GM18505 (cell line): ENCODE measurements around the gene WIPF2.

ENCODE experiments used
- ATAC-seq: cut with Tn5 transposase; IDR thresholded peaks from one replicate; pipeline ENCODE4 v1.9.1; 2021; ENCODE audit not compliant: unreplicated experiment
- POLR2A ChIP-seq: IDR thresholded peaks from 4 replicates; pipeline ENCODE4 v1.6.1; 2011; ENCODE audit warnings: borderline replicate concordance; ENCODE audit not compliant: insufficient read depth, insufficient read length; ENCODE audit errors: extremely low read depth

The WIPF2 gene

DNA sequence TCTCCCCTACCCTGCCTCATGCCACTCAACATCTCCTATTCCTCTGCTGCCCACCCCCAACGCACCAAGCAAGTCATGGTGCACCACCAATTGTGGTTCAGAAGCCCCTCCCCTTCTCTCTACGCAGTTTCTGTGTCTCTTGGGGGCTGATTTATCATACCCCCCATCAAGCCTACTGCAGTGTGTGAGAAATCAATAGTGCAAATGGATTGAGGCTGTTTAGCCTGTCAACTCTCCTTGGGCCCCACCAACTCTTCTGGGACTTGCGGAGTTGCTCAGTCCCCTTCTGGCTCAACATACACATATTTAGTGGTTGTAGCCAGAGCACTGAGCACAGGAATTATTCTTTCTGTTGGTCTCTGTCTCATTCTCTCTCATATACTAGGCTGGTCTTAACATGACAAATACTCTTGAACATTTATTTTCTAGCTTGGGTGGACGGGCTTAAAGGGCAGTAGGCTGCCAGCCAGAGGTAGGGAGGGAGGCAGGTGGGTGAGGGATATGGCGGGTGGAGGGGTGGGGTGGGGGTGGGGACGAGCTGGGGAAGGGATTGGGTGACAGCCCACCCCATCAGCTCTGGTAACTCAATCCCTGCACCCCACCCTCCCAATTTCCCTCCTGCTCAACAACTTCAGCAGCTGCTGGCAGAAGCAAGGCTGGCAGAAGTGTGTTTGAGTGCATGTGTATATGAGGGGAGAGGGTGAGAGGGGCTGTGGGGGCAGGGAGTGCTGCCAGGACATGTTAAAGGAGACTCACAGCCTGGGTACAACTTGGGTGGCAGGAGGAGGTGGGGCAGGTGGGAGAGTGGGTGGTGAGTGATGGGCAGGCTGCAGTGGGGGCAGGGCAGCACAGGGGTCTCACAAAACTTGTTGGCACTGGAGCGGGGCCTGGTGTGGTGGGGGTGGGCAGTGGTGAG lies 94.8 kb downstream of the WIPF2 start:
- no peak for ATAC-seq
- TF ChIP-seq POLR2A = no peak

DNA sequence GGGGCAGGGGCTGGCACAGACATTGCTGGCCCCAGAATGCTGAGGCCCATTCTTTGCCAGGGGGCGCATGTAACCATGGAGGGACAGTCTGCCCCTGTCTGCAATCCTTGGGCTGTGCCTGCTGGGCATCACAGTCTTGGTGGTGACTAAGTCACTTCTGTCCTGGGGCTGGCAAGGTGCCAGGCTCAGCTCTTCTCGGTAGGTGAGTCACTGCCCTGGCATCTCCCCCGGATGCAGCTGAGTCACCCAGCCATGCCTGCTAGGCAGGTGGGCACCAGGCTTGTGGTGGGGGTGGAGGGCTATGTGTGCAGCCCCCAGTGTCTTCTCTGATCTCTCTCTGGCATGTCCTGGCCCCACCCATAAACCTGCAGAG lies 95.5 kb downstream of the WIPF2 start:
- ATAC-seq = no peak
- no peak for TF ChIP-seq POLR2A

DNA sequence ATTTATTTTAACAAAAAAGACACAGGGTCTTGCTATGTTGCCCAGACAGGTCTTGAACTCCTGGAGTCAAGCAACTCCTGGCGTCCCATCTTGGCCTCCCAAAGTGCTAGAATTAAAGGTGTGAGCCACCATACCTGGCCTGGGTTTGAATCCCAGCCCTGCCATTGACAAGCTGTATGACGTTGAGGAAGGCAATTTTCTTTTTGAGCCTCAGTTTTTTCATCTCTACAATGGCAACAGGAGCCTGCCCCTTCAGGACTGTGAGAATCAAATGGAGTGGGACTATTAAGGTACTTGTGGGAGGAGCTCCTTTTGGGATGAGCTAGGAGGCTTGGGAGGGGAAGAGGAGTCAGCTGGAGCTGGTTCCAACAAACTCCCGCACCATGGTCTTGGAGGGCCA lies 96.1 kb downstream of the WIPF2 start:
- ATAC-seq = no peak
- TF ChIP-seq POLR2A = no peak

DNA sequence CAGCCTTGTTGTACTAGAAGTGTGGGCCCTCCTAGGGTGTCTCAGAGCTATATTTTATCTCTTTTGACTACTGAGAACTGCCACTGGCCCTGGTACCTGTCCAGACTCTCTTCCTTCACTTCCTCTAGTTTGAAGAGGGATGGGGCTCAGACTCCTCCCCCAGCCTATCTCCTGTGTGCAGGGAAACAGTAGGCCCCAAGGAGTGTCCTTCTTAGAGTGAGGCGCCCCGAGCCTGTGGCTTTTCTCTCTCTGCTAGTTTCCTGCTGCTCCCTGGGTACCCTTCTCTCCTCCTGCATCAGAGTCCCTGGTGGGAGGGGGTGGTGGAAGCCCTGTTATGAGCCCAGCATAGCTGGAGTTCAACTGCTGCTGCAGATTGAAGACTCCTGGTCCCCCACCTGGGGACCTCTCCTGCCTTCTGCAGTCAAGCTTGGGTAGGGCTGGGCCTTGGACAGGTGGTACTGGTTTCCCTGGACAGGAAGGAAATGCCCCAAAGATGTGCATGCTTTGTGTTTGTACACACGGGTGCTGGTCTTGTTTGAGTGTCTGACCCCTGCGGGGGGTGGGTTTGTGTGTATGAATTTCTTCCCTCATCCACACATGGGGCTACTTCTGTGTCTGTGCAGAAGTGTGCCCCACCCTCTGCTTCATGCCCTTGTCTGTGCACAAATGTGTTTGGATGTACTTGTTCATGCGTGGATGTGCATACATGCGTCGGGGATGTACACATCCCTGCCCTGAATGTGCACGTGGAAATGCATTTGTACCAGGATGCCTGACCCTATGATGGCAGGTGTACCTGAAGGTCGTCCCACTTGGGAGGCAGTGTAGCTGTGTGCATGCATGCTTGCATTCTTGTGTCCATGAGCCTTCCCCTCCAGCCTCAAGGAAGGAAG lies 96.8 kb downstream of the WIPF2 start:
- no peak for TF ChIP-seq POLR2A
- ATAC-seq = no peak

DNA sequence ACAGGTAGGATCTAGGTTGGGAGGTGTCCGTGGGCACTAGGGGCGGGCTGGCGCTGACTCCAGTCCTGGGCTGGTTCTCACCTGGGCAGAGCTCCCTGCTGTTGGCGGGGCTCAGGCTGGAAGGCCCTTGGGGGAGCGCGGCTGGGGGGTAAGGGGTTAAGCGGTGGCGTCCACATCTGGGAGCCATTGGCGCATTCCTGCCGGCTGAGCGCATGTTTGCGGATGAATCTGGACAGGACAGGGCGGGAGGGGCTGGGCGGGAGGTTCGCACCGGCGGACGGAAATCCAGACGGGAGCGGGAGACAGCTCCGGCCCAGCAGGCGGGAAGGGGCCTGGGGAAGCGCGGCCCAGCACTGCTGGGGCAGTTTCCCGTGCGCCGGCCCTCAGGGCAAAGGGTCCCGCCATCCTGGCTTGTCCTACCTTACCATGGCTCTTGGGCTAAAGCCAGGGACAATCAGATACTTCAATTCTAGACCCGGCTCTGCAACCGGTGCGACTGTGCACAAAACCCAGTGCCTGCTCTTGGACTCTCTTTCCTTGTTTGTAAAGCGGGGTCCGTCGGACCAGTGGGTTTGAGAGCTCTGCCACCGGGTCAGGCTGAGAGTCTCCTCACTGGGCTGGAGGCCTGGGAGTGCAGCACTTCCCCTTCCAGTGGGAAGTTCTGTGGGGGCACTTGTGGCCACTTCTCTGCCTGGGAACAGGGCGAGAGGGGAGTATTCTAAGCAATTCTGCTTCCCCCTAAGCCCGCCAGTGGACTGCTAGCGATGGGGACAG lies 97.7 kb downstream of the WIPF2 start:
- TF ChIP-seq POLR2A = no peak
- ATAC-seq = no peak

DNA sequence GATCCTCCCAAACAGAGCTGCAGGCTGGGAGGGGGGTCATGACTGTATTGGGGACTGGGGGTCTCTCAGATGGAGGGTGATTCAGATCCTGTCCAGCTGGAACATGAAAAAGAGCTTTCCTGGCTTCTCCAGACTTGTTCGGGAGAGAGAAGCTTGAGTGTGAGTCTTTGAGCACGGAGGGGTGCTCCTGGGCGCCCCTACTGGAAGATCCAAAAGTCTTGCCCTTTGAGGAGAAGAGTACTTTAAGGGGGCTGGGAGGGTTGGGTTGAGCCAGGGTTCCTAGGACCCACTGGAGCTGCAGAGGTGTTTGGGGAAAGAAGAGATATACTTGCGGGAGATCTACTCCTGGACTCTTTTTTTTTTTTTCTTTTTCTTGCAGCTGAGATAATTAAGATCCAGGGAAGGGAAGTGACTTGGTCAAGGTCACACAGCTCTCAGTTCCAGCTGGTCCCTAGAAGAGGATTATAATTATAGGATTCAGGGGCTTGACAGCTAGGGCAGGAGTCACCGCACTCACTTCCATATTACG lies 98.3 kb downstream of the WIPF2 start:
- no peak for ATAC-seq
- TF ChIP-seq POLR2A = no peak

DNA sequence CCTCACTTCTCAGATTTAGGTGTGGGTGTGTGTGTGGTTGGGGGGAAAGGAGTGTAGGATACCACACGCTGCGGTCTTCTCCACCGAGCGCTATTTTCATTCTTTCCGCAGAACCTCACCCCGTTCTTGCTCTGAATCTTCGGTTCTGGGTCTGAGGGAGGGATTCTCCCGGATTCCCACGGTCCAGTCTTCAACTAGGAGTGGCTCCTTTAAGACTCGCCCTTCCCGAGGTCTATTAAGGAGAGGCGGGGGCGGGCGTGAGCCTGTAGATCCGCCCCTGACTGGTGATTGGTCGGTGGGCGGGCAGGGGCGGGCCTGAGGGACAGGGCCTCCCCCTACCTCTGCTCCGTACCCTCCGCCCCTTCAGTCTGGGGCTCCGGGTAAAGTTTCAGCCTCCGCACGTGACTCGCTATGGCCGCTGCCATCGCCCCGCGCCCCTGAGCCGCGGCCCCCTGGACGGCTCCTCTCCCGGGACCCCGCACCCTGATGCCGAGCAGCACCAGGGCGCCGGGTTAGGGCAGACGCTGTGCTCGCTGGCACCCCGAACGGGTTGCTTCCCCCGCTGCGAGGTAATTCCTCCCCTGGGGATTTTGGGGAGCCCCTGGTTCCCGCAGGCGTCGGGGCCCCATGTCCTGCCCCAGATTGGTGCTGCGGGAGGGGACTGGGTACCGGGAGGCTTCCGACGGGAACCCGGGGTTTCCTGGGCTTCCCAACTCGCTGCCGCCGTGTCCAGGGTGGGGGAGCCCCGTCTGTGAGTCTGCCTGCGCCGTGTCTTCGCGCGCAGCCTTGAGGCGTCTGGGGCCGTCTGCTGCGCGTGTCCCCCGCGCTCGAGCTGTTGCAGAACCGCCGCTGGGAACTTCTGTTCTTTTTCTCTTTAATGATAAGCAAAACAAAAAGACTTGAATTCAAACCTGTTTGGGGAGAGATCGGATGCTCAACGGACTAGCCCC lies 99.1 kb downstream of the WIPF2 start:
- TF ChIP-seq POLR2A = peak; percentile 74
- ATAC-seq = peak; percentile 54

DNA sequence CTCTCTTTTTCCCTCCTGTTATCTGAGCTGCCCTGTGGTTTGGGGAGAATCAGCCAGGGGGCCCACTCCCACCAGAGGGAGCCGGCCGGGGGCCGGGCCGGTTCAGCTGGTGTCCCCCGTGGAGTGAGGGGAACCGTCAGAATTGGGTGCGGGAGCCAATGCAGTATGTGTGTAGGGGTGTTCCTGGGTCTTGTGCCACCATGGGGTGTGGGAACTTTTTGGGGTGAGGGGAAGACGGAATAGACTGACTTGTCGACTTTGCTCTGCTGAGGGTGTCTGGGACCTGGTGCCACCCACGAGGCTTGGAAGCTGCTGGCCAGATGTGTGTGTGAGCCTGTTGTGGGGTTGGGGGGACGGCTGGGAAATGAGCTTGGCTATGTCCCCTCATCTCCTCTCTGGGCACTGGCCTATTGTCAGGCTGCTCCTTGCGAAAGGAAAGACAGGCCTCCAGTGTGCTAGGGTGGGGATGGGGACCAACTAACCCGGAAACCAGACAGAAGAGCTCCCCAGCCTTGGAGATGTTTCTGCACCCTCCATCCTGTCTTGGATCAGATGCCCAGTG lies 99.8 kb downstream of the WIPF2 start:
- no peak for TF ChIP-seq POLR2A
- ATAC-seq = no peak

DNA sequence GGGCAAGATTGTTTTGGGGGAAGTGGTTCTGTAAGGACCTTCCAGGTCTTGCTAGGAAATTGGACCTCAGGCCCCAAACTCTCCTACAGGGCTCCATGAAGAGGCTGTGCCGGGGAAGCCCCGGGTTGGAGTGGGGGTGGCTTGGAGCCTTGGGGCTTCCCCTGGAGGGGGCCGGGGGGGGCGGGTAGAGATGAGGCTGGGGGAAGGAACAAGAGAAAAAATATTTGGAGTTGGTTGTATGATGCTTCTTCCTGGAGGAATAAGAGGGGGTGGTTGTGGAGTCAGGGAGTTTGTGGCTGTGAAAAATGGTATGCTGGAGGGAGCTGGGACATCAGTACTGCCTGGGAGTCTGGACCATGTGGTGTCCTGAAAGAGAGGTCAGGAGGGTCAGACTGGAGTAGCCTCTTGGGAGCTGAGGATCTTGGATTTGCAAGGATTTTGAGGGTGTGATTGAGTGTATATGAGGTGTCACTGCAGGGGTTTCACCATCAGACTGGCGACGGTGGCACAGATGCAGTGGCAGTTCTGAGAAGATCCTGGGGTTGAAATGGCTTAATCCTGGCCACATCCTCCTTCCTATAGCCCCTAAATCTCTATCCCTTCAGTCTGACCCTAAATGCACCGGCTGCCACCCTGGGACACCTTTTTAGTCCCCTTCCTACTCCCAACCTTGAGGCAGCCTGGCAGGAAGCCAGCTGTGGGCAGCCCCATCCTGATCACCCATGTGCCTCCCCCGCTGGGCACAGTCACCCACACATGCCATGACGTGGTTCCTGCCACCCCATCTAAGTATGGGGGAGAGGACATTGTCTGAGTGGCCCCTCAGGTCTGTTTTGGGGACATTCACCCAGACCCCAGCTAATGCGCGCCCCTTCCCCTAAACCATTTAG lies 100.8 kb downstream of the WIPF2 start:
- TF ChIP-seq POLR2A = no peak
- ATAC-seq = no peak

DNA sequence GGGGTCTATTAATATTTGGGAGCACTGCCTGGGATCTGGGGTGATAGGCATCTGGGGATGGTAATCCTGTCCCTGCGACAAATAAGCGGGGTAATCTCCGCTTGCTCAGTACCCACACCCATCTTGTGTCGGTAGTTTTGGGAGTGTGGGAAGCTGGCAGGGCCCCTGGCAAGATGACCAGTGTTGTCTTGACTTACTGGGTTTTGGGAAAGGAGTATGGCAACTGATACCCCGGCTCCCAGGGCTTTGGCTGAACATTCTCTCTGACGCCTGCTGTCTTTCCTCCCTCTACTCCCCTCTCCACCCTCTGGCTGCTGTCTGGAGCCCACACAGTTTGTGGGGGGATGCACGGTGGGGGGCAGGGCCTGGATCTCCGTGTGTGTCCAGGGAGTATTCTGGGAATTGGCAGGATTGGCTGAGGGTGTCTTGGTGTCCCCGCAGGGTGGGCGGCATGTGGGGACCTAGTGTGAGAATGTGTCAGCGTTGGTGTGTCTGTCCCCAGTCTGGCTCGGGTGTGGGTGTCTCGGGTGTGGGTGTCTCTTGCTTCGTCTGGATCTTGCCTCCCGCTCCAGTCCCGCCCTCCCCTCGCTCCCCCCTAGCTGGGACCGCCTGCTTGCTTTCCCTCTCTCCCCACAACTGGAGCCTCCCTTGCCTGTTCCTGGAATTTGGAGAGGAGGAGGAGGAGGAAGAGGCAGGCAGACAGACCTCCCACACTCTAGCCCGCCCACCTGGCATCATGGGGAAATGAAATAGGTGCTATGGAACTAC lies 101.8 kb downstream of the WIPF2 start:
- ATAC-seq = no peak
- TF ChIP-seq POLR2A = no peak
